Measurements from ENCODE around the gene FBXL19.

DNA sequence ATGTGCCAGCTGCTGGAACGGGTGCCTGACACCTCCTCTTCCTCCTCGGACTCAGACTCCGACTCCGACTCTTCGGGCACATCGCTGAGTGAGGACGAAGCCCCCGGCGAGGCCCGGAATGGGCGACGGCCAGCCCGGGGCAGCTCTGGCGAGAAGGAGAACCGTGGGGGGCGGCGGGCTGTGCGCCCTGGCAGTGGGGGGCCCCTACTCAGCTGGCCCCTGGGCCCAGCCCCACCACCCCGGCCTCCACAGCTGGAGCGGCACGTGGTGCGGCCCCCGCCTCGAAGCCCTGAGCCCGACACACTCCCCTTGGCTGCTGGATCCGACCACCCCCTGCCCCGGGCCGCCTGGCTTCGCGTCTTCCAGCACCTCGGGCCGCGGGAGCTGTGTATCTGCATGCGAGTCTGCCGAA, 6.8 kb downstream of the FBXL19 start:
- no peak for TF ChIP-seq POLR2AphosphoS5 (IDR thresholded peaks at IDR 0.05; ENCODE audit: low read depth)
- TF ChIP-seq, protein P1, sequence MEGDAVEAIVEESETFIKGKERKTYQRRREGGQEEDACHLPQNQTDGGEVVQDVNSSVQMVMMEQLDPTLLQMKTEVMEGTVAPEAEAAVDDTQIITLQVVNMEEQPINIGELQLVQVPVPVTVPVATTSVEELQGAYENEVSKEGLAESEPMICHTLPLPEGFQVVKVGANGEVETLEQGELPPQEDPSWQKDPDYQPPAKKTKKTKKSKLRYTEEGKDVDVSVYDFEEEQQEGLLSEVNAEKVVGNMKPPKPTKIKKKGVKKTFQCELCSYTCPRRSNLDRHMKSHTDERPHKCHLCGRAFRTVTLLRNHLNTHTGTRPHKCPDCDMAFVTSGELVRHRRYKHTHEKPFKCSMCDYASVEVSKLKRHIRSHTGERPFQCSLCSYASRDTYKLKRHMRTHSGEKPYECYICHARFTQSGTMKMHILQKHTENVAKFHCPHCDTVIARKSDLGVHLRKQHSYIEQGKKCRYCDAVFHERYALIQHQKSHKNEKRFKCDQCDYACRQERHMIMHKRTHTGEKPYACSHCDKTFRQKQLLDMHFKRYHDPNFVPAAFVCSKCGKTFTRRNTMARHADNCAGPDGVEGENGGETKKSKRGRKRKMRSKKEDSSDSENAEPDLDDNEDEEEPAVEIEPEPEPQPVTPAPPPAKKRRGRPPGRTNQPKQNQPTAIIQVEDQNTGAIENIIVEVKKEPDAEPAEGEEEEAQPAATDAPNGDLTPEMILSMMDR (IDR thresholded peaks at IDR 0.05; ENCODE audit: insufficient read depth, low read length) = no peak
- no peak for TF ChIP-seq GABPA (IDR thresholded peaks at IDR 0.05; ENCODE audit: low read depth)
